Astrocyte (in vitro differentiated cells and primary cell): Measurements from ENCODE around the gene LPCAT3.

Source experiments
- CTCF ChIP-seq: IDR thresholded peaks from 2 replicates; pipeline ENCODE4 v1.5.1; 2011; ENCODE audit warnings: low read depth, mild to moderate bottlenecking, inconsistent platforms, low read length, moderate library complexity; ENCODE audit not compliant: insufficient read depth
- EZH2 ChIP-seq: IDR thresholded peaks from 2 replicates; pipeline ENCODE4 v1.6.1; 2012; ENCODE audit warnings: mild to moderate bottlenecking, low read length, inconsistent platforms; ENCODE audit not compliant: insufficient read depth

GRCh38 chr12:6934110-6934509 is 84.2 kb downstream of the LPCAT3 start:
- TF ChIP-seq CTCF = no peak
- TF ChIP-seq EZH2 = no peak
